Stimulated activated CD4-positive, alpha-beta T cell treated with anti-CD3 and anti-CD28 coated beads, Interleukin-2, amount 100 ng/mL, for 4 hours (primary cell): Measurements from ENCODE around the gene FAM13A.

Experiments
- DNase-seq: peaks from one replicate; pipeline ENCODE4 v3.0.0-alpha.2; 2020; ENCODE audit warnings: low read depth

The FAM13A gene

DNA sequence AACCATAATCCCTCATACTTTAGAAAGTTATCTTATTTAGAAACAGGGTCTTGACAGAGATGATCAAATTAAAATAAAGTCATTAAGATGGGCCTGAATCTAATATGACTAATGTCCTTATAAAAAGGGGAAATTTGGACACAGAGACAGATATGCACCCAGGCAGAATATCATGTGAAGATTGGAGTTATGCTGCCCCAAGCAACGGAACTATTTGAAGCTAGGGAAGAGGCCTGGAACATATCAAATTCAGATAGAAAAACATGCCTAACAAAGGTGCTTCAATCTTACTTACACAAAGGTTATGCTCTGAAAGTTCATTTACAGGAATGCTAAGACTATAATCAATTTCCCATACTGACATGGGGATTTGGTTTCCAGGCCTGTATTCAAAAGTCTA is 246.7 kb downstream of the FAM13A start:
- DNase-seq, result no peak

DNA sequence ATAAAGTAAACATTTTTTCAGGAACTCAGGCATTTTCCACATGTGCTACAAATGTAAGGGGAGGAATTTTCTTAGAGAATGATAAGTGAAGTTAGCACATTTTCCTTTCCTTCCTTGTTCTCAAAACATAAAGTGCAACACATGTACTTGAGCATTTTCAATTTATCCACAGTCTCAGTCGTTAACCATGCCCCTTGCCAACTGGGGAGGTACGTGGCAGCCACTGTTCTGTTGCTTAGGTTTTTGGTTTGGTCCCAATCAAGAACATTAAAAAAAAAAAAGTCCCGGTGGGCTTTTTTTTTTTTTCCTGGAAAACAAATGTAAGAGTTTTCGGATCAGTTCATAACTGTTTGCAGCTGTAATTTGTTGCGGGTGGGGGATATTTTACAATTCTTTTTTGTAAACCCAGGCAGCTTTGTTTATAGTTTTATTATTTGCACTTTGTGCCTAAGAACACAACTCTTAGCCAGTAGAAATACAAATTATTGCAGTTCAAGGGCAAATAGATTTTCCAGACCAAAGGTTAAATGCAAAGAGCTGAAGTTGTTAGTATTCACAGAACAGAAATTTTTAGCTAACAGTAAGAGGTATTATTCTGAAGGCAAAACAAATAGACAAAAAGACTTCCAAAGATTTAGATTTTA is 247.3 kb downstream of the FAM13A start:
- no peak for DNase-seq

DNA sequence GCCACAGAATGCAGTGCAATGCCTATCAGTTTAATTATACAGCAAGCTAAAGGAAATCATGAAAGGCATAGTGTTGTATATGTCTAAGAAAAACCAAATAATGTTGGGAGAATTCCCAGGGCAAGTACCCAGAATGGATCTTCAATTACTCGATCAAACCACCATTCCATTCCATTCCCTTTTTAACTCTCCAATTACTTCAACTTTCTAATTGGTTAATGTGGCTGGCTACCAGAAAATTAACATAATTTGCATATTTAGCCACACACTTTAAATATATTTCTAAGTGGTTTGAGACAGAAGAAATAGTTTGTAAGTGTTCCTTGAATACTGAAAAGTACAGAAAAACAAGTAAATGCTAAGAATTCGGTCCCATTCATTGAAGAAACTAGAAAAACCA is 247.9 kb downstream of the FAM13A start:
- DNase-seq, result no peak

DNA sequence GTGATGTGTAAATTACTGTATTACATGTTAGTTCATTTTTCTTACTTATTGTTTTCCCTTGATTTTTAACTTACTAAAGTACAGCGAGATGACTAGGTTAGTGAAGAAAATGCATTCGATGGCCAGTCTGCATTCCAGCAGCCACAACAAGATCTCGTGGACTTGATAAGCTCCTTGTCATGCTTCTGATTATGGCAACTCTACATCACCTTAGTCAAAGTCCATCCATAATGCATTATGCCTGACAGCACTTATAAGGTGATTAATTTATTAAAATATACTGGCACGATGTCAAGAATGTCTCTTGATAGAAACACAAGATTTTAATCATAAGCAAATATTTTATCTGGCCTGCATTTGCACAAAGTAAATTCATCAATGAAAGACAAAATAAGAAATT is 249.5 kb downstream of the FAM13A start:
- DNase-seq, result no peak

DNA sequence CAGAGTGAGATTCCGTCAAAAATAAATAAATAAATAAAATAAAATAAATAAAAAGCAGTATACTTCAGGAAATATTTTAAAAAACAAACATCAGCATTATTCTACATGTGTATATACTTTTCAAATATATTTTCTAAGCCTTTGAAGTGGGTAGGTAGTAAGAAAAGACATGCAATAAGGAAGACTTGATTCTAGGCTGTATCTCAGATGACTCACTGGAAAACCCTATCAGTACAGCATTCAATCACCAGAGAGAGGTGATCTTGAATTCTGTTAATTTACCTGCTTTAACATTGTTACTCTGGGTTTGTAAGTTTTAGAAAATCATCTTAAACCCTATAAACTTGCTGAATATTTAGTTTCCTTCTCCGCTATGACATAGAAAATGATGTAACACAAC is 252.8 kb downstream of the FAM13A start:
- DNase-seq, result no peak

DNA sequence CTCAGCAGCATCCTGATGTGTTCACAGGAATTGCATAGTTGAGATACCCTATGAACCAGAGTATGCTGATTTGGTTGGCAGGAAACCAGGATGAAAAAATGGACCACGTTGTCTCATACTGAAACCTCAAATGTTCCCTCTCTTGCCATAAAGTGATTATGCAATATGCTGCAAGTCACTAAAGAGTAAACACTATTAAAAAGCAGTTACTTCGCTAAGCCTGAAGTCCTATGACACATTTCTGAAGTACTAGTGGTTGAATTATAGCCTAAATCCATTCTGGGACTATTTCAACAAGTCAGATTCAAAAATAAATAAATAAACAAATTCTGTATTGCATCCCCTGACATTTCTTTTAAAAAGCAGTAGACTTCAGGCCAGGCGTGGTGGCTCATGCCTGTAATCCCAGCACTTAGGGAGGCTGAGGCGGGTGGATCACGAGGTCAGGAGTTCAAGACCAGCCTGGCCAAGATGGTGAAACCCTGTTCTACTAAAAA is 253.3 kb downstream of the FAM13A start:
- DNase-seq, result no peak

DNA sequence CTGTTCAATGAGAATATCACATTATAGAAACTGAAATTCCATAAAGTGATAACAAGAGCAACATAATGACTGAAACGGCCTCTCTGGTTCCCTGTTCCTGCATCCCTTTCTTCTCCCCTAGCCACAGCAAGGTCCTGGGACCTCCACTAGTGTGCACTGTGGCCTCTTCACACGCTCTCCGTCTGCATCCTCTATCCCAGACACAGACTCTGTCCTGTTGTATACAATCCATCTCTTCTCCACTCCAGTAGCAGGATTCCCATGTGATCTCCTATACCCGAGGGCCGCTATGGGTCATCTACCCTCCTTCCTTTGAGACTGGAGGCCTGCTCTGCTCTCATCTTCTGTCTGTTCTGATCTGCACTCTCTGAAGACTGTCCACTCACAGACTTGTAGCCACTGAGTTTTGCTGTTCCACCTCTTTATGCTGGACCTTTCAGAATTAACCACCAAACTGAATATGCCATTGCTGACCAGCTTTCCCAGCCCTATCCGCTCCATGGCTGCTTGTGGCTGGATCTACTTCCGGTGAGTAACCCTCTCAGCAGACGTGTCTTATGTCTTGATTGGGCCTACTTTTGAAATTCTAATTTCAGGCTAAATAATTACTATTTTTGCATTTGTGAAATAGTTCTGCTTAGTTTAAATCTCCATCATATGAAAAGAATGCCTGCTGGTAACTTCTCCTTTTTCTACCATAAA is 254.2 kb downstream of the FAM13A start:
- DNase-seq, result no peak

DNA sequence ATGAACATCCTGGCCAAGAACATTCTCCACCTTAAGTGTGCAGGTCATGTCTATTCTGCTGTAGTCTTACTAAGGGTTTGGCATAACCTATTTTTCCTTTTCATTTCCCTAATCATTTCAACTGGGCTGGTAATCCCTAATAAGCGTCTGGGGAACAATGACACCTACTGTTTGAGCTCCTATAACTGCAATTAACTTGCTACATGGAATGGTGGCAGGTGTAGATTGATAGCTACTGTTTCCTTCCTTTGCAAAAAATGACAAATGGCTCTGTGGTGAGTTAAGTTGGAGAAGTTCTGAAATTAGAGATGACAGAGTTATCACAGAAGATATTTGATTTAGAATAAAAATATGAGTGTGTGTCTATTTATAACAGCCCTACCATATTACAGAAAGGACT is 254.8 kb downstream of the FAM13A start:
- no peak for DNase-seq

DNA sequence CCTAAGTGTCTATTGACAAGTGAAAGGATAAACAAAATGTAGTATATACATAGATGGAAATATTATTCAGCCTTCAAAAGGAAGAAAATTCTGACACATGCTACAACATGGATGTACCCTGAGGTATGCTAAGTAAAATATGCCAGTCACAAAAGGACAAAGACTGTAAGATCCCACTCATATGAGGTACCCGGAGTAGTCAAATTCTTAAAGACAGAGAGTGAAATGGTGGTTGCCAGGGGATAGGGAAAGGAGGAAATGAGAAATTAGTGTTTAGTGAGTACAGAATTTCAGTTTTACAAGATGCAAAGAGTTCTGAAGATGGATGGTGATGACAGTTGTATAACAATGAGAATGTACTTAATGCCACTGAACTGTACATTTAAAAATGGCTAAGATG is 257.1 kb downstream of the FAM13A start:
- no peak for DNase-seq

DNA sequence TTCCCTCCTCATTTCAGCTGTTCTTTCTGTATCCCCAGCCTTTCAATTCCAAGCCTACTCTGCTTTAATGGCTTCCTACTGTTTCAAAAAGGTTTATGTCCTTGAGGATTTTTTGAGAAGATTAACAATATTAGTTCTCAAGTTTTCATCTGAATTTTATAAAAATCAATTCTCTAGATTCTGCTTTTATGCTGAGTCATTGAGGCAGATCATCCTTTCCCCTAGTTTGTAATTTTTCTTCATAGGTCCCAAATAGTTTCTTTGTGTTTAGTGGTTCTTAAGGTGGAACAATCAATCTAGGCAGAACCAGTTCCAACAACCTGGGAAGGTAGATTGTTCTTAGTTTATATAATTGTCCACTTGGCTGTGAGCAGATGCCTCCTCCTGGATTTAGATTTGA is 259.3 kb downstream of the FAM13A start:
- DNase-seq, result no peak

DNA sequence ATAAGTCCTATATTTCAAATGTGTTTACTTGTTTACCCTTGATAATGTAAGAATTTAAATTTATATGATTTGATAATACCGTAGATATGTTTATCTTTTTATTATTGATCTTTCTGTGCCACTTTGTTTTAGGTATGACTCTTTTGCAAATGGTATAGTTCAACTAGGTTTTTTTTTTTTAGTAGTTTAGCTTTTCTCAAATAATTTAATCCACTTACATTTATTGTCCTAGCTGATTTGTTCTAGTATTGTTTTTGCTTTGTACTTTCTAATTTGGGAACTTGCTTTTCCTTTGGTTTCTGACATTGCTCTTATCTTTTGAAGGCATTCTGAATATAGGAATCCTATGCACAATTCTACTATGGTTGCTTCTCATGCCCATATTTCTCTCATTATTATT is 260.4 kb downstream of the FAM13A start:
- no peak for DNase-seq

DNA sequence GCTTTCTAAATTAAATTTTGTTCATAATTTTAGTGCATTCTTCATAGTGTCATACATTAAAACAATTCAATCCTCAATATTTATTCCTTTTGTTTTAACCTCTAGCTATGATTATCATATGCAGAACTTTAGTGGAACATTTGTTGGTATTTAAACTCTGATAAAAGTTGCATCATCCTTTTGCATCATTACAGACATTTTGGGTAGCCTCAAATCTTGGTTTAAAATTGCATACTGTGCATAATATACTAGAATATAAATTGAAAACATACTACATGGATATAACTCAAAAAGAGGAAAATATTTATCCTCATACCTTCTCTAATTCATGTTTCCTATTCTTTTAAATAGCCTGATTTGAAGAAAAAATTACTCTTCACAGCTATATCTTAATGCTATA is 262.0 kb downstream of the FAM13A start:
- no peak for DNase-seq

DNA sequence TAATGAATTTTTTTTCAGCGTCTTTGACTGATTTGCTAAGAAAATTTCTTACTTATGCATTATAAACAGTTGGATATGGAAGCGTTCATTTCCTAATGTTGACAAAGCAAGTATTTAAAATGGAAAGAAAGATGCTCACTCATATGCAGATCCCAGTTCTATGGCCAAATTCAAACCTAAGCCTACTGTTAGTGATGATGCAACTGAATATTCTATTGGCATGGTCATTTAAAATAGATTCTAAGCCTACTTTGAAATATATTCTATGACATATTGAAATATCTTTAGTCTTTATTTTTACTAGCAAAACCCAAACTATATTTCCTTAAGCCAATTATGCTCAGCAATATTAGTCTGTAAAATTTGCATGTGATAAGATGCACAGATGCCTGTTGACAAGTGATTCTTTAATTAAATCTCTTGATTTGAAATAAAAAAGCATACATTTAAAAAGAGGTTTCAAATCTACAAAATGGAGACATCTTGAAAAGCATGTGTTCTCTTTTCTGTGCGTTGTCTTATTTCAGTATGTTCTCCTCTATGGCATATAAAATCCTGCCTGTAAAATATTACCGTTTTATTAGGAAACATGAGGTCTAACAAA is 262.8 kb downstream of the FAM13A start:
- no peak for DNase-seq

DNA sequence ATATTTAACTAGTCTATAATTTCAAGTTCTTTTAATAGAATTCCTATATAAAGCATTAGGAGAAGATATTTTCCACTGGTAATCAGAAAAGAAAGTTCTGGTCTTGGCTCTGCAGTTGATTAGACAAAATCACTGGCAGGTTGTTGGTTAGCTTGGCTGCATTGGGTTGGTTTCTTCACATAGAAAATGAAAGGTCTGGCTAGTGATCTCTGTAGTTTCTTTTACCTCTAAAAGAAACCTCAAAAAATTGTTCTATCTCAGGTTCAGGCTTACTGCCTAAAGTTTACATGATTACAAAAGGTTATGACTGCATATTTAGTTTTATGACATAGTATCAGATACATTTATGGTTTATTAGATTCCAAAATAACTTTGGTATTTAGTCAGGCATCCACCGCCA is 263.5 kb downstream of the FAM13A start:
- no peak for DNase-seq

DNA sequence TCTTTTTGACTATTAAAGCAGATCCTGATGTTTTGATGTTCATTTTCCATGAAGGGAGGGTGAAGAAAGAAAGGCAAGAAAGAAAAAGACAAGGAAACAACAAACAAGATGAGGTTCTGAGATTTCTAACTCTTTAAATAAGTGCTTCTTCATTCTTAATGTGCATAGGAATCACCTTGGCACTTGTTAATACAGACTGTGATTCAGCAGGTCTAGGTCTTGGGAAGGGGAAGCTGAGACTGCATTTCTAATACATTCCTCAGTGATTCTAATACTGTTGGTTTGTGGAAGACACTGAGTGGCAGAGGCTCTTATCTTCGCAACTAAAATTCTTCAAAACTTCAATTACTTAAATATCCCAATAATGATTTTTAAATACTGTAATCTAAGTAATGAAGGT is 264.2 kb downstream of the FAM13A start:
- no peak for DNase-seq

DNA sequence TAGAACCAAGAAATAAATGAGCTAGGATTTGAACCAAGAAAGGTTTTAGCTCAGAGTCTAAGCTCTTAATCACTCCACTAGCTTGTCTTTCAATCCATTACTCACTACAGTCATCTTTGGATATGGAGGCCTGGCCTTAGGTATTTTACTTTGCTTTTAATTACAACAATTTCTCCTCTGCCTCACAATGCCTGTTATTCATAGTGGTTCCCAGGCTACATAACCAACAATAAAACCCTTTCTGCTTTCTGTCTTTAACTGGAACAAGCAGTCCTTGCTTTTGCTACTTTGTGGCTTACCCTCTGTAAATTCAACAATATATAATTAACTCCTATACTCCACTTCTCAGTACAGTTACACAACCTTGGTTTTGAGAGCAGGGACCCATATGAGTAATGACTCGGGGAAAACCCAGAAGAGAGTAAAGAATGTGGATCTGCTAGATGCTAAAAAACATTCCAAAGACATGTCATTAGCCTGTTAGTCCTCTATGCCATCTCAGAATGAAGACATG is 264.7 kb downstream of the FAM13A start:
- DNase-seq, result no peak

DNA sequence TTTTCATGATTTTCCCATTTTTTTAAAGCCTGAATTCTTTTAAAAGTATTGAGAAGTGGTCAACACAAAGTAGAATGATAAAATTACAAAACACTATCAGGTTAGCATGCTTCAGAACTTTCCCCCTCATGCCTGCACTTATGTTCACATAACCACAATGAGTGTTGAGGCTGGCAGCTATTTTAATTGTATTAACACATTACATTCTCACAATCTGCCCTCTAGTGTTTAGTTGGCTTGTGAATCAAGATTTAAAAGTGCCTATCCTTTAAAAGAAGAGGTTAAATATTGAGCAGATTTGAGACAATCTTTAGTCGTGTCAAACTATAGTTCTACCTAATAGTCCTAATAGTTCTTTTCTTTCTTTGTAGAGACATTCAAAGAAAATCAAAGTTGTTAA is 265.7 kb downstream of the FAM13A start:
- no peak for DNase-seq

DNA sequence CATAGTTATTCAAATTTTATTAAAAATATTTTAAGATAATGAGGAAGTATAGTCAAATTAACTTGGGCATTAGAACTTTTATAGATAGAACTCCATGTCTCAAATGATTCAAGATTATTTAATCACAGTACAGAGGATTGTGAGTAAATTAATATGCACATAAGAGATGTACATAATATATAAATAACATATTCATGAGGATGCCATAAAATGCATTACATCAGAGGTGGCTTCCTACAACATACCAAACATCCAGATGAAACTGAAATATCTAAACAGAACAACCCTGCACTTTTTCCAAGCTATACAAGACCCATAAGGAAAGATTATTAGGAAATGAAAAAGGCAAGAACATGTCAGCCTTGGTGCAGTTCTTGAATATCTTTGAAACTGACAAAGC is 268.1 kb downstream of the FAM13A start:
- no peak for DNase-seq

DNA sequence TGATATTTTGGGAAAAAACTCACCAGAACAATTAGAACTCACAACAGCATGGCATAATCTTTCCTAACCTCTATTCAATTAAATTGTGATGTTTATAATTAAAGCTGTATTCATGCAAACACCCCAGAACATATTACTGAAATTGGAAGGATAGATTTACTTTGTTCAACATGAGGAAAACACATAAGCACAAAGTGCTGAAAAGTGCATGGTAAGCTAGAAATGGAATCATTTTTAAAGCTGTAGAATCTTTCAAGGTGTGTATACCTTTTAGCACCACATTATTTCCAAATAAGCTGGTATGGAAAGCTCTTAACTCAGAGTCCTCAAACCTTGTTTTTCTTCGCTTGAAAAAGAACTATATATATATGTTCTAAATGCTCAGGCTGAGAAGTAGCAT is 268.6 kb downstream of the FAM13A start:
- DNase-seq, result no peak

DNA sequence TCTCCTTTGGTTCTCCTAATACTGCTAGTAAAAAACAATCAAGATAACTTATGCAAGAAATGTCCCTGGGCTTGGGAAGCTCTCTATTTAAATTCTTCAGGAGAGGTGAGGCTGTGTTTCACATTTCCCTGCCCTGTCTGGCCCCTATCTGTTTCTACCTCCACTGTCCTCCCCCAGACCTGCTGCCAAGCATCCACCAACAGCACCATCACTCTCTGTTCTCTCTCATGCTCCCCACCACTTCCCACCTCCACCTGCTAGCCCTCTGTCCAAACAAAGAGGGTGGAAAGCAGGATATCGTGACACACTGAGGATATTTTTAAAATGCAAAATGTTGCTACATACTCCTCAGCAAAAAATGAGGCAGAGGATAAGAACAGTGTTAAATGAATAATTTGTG is 271.0 kb downstream of the FAM13A start:
- no peak for DNase-seq

DNA sequence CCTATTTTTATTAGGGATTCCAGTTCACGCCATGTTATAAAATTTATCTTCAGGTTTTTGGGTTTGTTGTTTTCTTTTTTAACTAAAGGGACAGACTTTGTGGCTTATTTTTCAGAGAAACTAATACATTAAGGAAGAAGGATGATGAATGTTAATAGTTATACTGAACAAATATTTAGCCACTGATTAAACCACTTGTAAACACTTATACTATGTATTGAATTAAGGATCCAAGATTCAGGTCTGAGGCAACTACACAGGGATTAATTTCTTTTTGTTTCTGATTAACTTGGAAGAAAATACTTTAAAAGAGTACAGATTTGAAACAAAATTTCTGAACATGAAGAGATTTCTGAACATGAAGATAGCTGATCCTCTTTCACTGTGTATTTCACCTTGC is 276.6 kb downstream of the FAM13A start:
- DNase-seq, result no peak

DNA sequence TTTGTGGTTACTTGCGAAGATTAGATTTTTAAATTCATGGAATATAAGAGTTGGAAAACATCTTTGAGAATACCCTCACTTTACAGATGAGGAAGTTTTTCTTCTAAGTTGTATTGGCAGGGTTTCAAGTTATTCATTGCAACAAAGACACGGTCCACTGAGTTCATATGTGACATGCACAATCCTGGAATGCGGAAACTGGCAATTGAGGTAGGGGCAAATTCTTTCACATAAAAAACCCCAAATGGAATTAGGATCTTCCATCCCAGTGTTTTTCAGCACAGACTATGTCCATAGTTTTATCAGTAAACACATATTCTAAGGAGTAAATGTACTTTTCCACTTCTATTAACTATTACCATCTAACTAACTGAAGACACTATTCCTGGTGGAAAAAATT is 277.6 kb downstream of the FAM13A start:
- DNase-seq, result no peak

DNA sequence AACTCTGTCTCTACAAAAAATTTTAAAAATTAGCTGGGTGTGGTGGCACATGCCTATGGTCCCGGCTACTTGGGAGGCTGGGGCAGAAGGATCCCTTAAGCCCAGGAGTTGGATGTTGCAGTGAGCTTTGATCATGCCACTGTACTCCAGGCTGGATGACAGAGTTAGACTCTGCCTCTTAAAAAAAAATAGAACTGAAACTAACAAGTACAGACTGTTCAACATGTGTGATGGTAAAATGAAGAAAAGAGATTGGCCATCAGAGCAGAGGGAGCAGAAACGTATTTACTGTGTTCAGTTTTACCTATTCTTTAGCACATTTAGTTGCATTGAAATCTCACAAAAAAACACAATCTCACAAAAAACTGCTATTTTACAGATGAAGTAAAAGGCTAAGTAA is 281.5 kb downstream of the FAM13A start:
- DNase-seq, result no peak
